ENCODE data around the gene GDF10. TPM values are rescaled to one million over a fixed set of nuclear protein-coding genes. Genes with fewer than 3 reads are reported as not detected.

The GDF10 gene
- total and polyA plus RNA-seq, 2 of the 8 experiments (the other 6 are each of a cell fraction or from before 2014, with no cell fraction given), result 0.19 to 0.32 TPM

DNA sequence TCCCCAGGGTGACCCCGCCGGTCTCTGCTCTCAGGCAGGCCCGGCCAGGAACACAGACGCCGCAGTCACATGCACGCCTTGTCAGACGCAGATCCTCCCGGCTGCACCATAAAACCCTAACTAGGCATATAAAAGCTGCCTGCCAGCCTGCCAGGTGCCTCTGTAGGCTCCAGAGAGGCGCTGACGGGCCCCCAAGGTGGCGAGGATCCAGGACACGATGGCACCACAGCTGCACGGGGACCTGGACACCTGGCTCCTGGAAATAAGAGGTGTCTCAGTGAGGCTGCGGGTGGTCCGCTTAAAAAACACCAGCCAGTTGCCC, 21.9 kb upstream of the GDF10 start:
- Histone ChIP-seq H4K5ac (ENCODE audit: insufficient read length, low read depth, low read length) (no peak overlapping the region), H3K9me3 (ENCODE audit: insufficient read depth in 2 of 2, low read depth in 1 of 2, low read length in 1 of 2) (peaks cover 0 to 6% of the 10 kb centered on the region in 2 experiments; a peak in 1 of 4 replicates), H3K4ac (replicated peaks; ENCODE audit: insufficient read length, low read depth, low read length) (no peak overlapping the region), H3K18ac (ENCODE audit: extremely low read depth, low read length) (no peak overlapping the region), H3K9ac (replicated peaks in 1 of 4; ENCODE audit: extremely low read depth in 1 of 4, low read depth in 3 of 4, low read length in 3 of 4) (no peak overlapping the region), H4K91ac (replicated peaks; ENCODE audit: insufficient read length, low read length) (no peak overlapping the region), H2BK120ac (replicated peaks; ENCODE audit: low read depth, low read length) (no peak overlapping the region), H3K23ac (ENCODE audit: insufficient read length) (no peak overlapping the region), H3K23me2 (ENCODE audit: low read depth, low read length) (no peaks in the 10 kb centered on the region), H2AK5ac (ENCODE audit: low read depth, low read length) (no peak overlapping the region), H3K79me1 (ENCODE audit: low read depth, low read length) (no peaks in the 10 kb centered on the region), H3K56ac (replicated peaks; ENCODE audit: insufficient read length, low read depth, low read length) (no peak overlapping the region), H3K36me3 (ENCODE audit: control insufficient read depth in 2 of 4, insufficient read depth in 4 of 4, low read length in 3 of 4) (no peaks in the 10 kb centered on the region), H4K8ac (ENCODE audit: extremely low read depth, insufficient read depth, low read length) (no peak overlapping the region), H4K20me1 (replicated peaks in 1 of 2; ENCODE audit: control insufficient read depth in 1 of 2, insufficient read depth in 2 of 2, low read length in 2 of 2) (no peaks in the 10 kb centered on the region), H3K27ac (ENCODE audit: low read depth, low read length) (no peak overlapping the region), H2AFZ (ENCODE audit: low read length) (no peak overlapping the region), H2BK12ac (ENCODE audit: low read depth, low read length) (no peak overlapping the region), H2BK20ac (ENCODE audit: low read length) (no peak overlapping the region), H3K14ac (ENCODE audit: insufficient read length) (no peak overlapping the region), H2BK15ac (ENCODE audit: low read length) (no peak overlapping the region), H3K4me3 (ENCODE audit: extremely low read depth in 1 of 4, insufficient read depth in 2 of 4, low read depth in 3 of 4, low read length in 4 of 4) (no peak overlapping the region), H2BK5ac (ENCODE audit: low read depth, low read length) (no peak overlapping the region), H3K27me3 (replicated peaks in 1 of 4; ENCODE audit: control insufficient read depth in 3 of 4, extremely low read depth in 1 of 4, insufficient read depth in 3 of 4, low read length in 3 of 4) (no peaks in the 10 kb centered on the region), H3K79me2 (ENCODE audit: control insufficient read depth in 1 of 2, insufficient read depth in 2 of 2, low read length in 2 of 2) (no peaks in the 10 kb centered on the region), H3K4me1 (replicated peaks in 1 of 4; ENCODE audit: control insufficient read depth in 3 of 4, insufficient read depth in 4 of 4, low read length in 3 of 4) (no peaks in the 10 kb centered on the region; a peak in 1 of 7 replicates), H3K4me2 (ENCODE audit: insufficient read depth in 1 of 2, low read depth in 2 of 2, low read length in 2 of 2) (no peak overlapping the region)
- FAIRE-seq, result no peak
- no peak for DNase-seq (ENCODE audit: low read depth in 1 of 2, low spot score in 2 of 2)
- ChIA-PET POLR2A (ENCODE audit: partially characterized antibody) (no interaction called here), CTCF (ENCODE audit: partially characterized antibody) (interaction anchor here (1.3 to 3.5 kb wide), 3 partner anchors 9 to 32 kb away, joined by 4 to 12 read pairs (median 5); no protein-coding TSS in a partner anchor)
- WGBS, 2 experiments (ENCODE audit: extremely low coverage in 1 of 2, insufficient coverage in 1 of 2, insufficient read length in 1 of 2, insufficient replicate concordance in 2 of 2, low coverage in 1 of 2, low lambda C conversion rate in 2 of 2, missing lambda C conversion rate in 1 of 2), result 93% methylated on average over 15 of the region's 15 CpGs; no CpG with 5 or more reads in 1 of the 2 experiments
- TF ChIP-seq KDM4A (IDR thresholded peaks at IDR 0.05; ENCODE audit: low read depth, low read length, severe bottlenecking), result no peak
- TF ChIP-seq PHF8 (conservative IDR thresholded peaks at IDR 0.05; ENCODE audit: low read depth, low read length), result no peak
- TF ChIP-seq GABPA (IDR thresholded peaks at IDR 0.05; ENCODE audit: borderline replicate concordance, insufficient read depth, low read length), result no peak
- no peak for TF ChIP-seq GTF2F1 (IDR thresholded peaks at IDR 0.05; ENCODE audit: borderline replicate concordance, low read depth, low read length)
- TF ChIP-seq SP4 (IDR thresholded peaks at IDR 0.05; ENCODE audit: low read length), result no peak
- TF ChIP-seq SRF (IDR thresholded peaks at IDR 0.05; ENCODE audit: low read depth, low read length), result no peak
- TF ChIP-seq EGR1 (IDR thresholded peaks at IDR 0.05; ENCODE audit: borderline replicate concordance, low read depth, low read length), result no peak
- no peak for TF ChIP-seq HDAC6 (IDR thresholded peaks at IDR 0.05; ENCODE audit: low read depth, low read length)
- TF ChIP-seq CHD1 (IDR thresholded peaks at IDR 0.05; ENCODE audit: low read depth, low read length), result no peak
- no peak for TF ChIP-seq TEAD4 (IDR thresholded peaks at IDR 0.05; ENCODE audit: low read depth, low read length)
- no peak for TF ChIP-seq POLR2A (IDR thresholded peaks at IDR 0.05; ENCODE audit: control extremely low read depth in 1 of 2, low read depth in 2 of 2, low read length in 2 of 2)
- TF ChIP-seq CBX5 (IDR thresholded peaks at IDR 0.05; ENCODE audit: low read depth, low read length), result no peak
- TF ChIP-seq KDM1A (IDR thresholded peaks at IDR 0.05; ENCODE audit: borderline replicate concordance, low read length), result no peak
- no peak for TF ChIP-seq NANOG (IDR thresholded peaks at IDR 0.05; ENCODE audit: insufficient read depth, low read depth, low read length, poor library complexity, severe bottlenecking)
- TF ChIP-seq BCL11A (IDR thresholded peaks at IDR 0.05; ENCODE audit: low read depth in 2 of 2, low read length in 2 of 2), result no peak
- no peak for TF ChIP-seq SP1 (IDR thresholded peaks at IDR 0.05; ENCODE audit: low read depth, low read length)
